Mesenteric fat pad (tissue), 1 donor: Measurements from ENCODE around the gene FGGY. TPM values are rescaled to one million over a fixed set of nuclear protein-coding genes. Genes with fewer than 3 reads are reported as not detected.

Experiments
- DNase-seq: peaks from one replicate; pipeline ENCODE4 v3.0.0-alpha.2; 2020; ENCODE audit warnings: low spot score
- total RNA-seq: library from RNA; stranded (reverse); fragmentation: NEBNext Ultra II Directional; extraction: Animal tissue kit (Norgen Biotek cat#: 25700); gene quantifications from one replicate; pipeline ENCODE4 v1.2.1, GENCODE V29; 2021
- donor health status: DM: yes; HTN: yes; CAD: no.

FGGY gene
- total RNA-seq, 1 donor from 2014 or later, result 13.8 TPM

GRCh38 chr1:59383963-59384362 lies 87.1 kb downstream of the FGGY start:
- no peak for DNase-seq

GRCh38 chr1:59384443-59384842 lies 87.5 kb downstream of the FGGY start:
- no peak for DNase-seq

GRCh38 chr1:59388191-59388590 lies 91.3 kb downstream of the FGGY start:
- no peak for DNase-seq

GRCh38 chr1:59389847-59390246 lies 93.0 kb downstream of the FGGY start:
- no peak for DNase-seq

- DNase-seq, result no peak
Observed at GRCh38 chr1:59390307-59390706, 93.4 kb downstream of the FGGY start.

GRCh38 chr1:59391212-59392179 lies 94.6 kb downstream of the FGGY start:
- DNase-seq, result no peak

GRCh38 chr1:59393211-59394180 lies 96.6 kb downstream of the FGGY start:
- DNase-seq, result no peak

- no peak for DNase-seq
Observed at GRCh38 chr1:59394706-59395425, 98.0 kb downstream of the FGGY start.

- DNase-seq, result no peak
Observed at GRCh38 chr1:59396387-59396786, 99.5 kb downstream of the FGGY start.

GRCh38 chr1:59397139-59397858 lies 100.4 kb downstream of the FGGY start:
- no peak for DNase-seq

- no peak for DNase-seq
Observed at GRCh38 chr1:59399642-59400041, 102.7 kb downstream of the FGGY start.

- DNase-seq, result no peak
Observed at GRCh38 chr1:59401581-59401980, 104.7 kb downstream of the FGGY start.

GRCh38 chr1:59404796-59405195 lies 107.9 kb downstream of the FGGY start:
- DNase-seq, result no peak

- DNase-seq, result no peak
Observed at GRCh38 chr1:59406437-59407164, 109.7 kb downstream of the FGGY start.

- DNase-seq, result no peak
Observed at GRCh38 chr1:59408608-59409240, 111.8 kb downstream of the FGGY start.

GRCh38 chr1:59409549-59409948 lies 112.7 kb downstream of the FGGY start:
- DNase-seq, result no peak

GRCh38 chr1:59409986-59410385 lies 113.1 kb downstream of the FGGY start:
- no peak for DNase-seq

GRCh38 chr1:59410457-59410856 lies 113.6 kb downstream of the FGGY start:
- no peak for DNase-seq

- no peak for DNase-seq
Observed at GRCh38 chr1:59411147-59411546, 114.3 kb downstream of the FGGY start.
